GM20431 (cell line): ENCODE data around the gene SLC27A2.
"Not testable (repeated sequence)": the region's sequence is repeated elsewhere in the genome, so short reads cannot be mapped to it uniquely, and the experiment has no call there.

Experiments used
- in situ Hi-C: fragments of 300-500 bp; cut with MseI, MboI; formaldehyde crosslinking; loops from one replicate; pipeline ENCODE4 v1.15.0; 2020; ENCODE audit warnings: low sequenced_read_pairs; ENCODE audit not compliant: unreplicated experiment

The SLC27A2 gene

DNA sequence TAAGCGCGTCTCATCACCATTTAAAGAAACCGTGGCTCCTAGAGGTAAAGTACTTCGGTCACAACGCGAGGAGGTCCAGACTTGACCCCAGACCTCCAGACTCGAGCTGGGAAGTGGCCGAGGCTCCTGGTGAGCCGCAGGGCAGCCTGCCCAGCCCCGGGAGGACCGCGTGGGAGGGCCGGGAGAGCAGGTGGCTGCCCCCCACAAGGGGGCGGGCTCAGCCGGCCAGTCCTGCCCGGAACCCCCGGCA lies at the start of gene SLC27A2:
Gene SLC27A2 (plus strand): TSS at position 228 of the 250 bp plus-strand sequence. CDS start 232 bp downstream, outside the sequence.
- in situ Hi-C loops: no loop called here

GRCh38 chr15:50132251-50132984 lies 49.6 kb upstream of the SLC27A2 start:
- in situ Hi-C loops: not testable (repeated sequence)

GRCh38 chr15:50134524-50135024 lies 47.4 kb upstream of the SLC27A2 start:
- in situ Hi-C loops: no loop called here

DNA sequence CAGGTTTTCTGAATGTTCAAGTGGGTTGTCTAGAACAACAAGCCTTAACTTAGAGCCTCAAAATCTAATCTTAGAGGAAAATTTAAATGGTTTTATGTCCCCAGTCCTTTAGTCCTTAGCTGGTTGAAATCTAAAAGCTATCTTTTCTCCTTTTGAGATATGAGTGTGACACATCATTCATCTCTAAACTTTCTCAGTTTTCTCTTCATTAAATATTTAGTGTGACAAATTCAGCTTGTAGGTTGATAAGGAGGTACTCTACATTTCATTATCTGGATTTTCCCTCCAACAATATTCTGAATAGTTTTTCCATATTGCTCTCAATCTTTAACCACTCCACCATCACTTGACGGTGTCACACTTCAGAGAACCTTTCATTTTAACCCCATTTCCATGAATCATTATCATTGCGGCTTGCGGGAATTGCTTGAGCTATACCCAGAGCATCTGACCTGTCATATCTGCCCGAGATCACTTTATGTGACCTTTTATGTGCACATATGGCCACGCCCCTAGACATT lies 46.9 kb upstream of the SLC27A2 start:
- in situ Hi-C loops: no loop called here

GRCh38 chr15:50137330-50137761 lies 44.6 kb upstream of the SLC27A2 start:
- in situ Hi-C loops: no loop called here

- in situ Hi-C loops: no loop called here
Measured at GRCh38 chr15:50137893-50138292, 44.1 kb upstream of the SLC27A2 start.

GRCh38 chr15:50138391-50138790 lies 43.6 kb upstream of the SLC27A2 start:
- in situ Hi-C loops: no loop called here

DNA sequence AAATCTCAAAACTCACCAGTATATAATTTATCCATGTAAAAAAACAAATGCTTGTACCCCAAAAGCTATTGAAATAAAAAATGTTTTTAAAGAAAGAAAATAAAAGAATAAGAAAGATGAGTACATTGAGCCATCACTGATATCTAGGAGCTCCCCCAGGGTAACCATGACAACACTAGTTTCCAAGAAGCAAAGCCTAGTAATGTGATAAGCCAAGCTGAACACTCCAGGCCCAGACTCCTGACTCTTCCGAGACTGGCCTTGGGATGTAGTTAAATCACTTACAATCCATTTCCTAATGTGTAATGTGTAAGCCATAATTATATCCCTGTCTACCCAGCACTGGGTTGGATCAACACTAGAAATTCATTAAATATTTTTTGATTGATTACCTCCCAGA lies 41.9 kb upstream of the SLC27A2 start:
- in situ Hi-C loops: no loop called here

DNA sequence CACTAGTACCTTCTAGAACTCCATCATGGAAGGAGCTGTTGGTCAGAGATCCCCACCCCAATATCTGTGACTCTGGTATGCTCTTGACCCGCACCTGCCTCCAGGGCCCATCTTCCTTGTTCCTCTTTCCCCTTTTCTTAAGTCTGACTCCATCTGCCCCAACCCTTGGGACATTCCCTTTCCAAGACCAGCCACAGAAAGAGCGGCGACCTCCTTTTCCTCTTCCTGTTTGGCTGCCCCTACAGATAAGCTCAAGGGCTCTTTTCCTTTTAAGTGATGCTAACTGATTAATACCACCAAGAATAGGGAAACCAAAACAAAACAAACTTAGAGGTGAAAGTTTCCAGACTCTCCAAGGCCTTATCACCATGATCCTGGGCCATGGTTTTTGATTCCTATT lies 41.0 kb upstream of the SLC27A2 start:
- in situ Hi-C loops: no loop called here

GRCh38 chr15:50141856-50142255 lies 40.1 kb upstream of the SLC27A2 start:
- in situ Hi-C loops: no loop called here

DNA sequence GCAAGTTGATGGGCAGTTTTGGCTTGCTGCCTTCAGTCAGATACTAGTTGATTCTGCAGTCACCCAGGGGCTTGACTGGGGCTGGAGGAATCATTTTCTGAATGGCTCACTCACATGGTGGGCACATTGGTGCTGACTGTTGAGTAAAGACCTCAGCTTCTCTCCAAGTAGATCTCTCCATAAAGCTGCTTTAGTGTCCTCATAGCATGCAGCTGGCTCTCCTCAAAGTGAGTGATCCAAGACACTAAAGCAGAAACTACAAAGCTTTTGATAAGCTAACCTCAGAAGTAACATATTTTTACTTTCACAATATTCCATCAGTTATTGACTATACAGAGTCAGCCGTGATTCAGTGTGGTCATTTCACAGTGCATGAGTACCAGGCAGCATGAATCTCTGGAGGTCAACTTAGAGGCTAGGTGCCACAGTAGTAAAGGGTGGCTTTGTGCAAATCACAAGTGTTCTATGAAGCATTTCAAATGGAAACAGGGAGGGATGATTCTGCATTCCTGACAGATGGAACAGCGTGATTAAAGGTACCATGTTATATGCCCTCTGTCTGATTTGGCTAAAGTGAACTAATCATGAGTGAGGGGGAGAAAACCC lies 38.6 kb upstream of the SLC27A2 start:
- in situ Hi-C loops: no loop called here

GRCh38 chr15:50144341-50145120 lies 37.5 kb upstream of the SLC27A2 start:
- in situ Hi-C loops: no loop called here

DNA sequence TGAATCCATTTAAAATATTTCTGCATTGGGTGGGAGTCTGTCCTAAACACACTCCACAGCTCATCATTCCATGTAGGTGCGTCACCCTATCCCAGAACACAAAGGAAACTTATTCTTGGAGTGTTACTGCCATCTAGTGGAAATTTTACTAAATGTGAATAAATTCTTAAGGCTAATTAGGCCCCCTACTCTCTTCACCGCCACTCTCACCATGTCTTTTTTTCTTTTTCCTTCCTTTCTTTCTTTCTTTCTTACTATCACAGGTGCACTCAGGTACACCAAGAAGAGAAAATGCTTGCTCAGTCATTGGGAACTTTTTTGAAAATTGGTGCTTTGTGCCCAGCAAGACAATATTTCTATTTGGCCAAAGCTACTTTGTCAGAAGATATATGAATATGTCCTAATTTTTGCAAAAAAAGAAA lies 36.5 kb upstream of the SLC27A2 start:
- in situ Hi-C loops: no loop called here

DNA sequence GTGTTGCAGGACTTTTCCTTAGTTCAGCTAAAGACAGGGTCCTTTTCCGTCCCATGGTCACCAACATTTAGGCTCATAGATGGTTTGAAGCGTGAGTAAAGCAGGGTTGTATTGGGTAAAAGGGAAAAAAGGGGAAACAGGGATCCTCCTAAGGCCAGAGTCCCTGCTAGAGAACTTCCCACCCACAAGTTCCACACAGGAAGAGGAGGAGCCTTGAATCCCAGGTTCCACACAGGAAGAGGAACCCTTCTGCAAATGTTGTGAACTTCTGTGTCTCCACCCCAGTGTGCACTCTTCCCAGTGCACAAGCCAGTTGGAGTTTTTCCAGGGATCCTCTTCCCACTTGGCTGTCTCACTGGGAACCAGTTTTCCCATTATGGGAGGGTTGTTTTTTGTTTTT lies 35.4 kb upstream of the SLC27A2 start:
- in situ Hi-C loops: no loop called here

DNA sequence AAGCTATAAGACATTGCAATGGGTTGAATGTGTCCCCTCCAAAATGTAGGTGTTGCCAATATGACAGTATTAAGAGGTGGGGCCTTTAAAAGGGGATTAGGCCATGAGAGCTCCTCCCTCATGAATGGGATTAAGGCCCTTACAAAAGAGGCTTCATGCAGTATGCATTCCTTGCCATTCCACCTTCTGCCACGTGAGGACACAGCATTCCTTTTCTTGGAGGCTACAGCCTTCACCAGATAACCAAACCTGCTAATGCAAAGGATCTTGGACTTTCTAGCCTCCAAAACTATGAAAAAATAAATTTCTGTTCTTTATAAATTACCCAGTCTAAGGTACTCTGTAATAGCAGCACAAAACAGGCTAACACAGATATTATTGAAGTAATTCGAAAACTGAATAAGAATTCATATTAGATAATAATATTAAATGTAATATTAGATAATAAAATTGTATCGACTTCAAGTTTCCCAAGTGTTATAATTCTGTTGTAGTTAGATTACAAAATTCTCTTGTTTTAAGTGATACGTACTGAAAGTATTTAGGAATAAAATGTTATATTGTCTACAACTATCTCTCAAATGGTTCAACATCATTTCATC lies 33.5 kb upstream of the SLC27A2 start:
- in situ Hi-C loops: no loop called here

GRCh38 chr15:50149090-50149489 lies 32.9 kb upstream of the SLC27A2 start:
- in situ Hi-C loops: no loop called here

GRCh38 chr15:50150349-50150748 lies 31.6 kb upstream of the SLC27A2 start:
- in situ Hi-C loops: no loop called here

DNA sequence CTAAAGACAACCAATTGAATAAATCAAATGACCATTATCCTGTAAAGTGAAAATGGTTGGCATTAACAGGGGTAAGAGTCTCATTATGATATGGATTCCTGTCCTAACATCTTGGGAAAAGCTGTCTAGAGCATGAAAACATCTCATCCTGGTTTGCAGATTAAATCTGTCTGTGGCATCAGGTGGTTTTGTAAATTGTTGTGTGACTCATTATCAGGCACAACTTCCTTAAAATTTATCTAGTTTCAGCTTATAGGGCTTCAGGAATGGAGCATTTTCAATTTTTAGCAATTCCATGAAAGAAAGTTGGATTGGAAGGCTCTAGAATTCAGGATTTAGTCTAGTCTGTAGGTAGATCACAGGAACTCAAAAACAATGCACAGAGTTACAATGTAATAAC lies 31.1 kb upstream of the SLC27A2 start:
- in situ Hi-C loops: no loop called here

- in situ Hi-C loops: no loop called here
Measured at GRCh38 chr15:50151476-50151875, 30.5 kb upstream of the SLC27A2 start.

DNA sequence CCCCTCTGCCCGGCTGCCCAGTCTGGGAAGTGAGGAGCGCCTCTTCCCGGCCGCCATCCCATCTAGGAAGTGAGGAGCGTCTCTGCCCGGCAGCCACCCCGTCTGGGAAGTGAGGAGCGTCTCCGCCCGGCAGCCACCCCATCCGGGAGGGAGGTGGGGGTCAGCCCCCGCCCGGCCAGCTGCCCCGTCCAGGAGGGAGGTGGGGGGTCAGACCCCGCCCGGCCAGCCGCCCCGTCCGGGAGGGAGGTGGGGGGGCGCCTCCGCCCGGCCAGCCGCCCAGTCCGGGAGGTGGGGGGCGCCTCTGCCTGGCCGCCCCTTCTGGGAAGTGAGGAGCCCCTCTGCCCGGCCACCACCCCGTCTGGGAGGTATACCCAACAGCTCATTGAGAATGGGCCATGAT lies 23.8 kb upstream of the SLC27A2 start:
- in situ Hi-C loops: not testable (repeated sequence)
